H9 (cell line): ENCODE measurements around the gene PI4K2A. TPM values are rescaled to one million over a fixed set of nuclear protein-coding genes. Genes with fewer than 3 reads are reported as not detected.

ENCODE experiments used
- DNase-seq: peaks from one replicate; pipeline ENCODE4 v3.0.0-alpha.2; 2017
- H2AFZ ChIP-seq: one replicate; pipeline ENCODE4 v1.6.1; 2013; ENCODE audit warnings: mild to moderate bottlenecking, low read length, control low read depth, moderate library complexity
- H2AK5ac ChIP-seq: 2 replicates; pipeline ENCODE4 v1.6.1; 2013; ENCODE audit warnings: low read length, control low read depth, mixed read lengths; ENCODE audit not compliant: insufficient read length
- H2BK120ac ChIP-seq: one replicate; pipeline ENCODE4 v1.6.1; 2013; ENCODE audit warnings: low read depth, mild to moderate bottlenecking, low read length, control low read depth, inconsistent platforms; ENCODE audit not compliant: poor library complexity, severe bottlenecking
- H2BK12ac ChIP-seq: 2 replicates; pipeline ENCODE4 v1.6.1; 2013; ENCODE audit warnings: low read length, control low read depth, mixed read lengths, low read depth; ENCODE audit not compliant: insufficient read length
- H2BK15ac ChIP-seq: 2 replicates; pipeline ENCODE4 v1.6.1; 2013; ENCODE audit warnings: low read depth, low read length, control low read depth
- H2BK20ac ChIP-seq: one replicate; pipeline ENCODE4 v1.6.1; 2013; ENCODE audit warnings: low read depth, mild to moderate bottlenecking, low read length, control low read depth, inconsistent platforms; ENCODE audit not compliant: poor library complexity, severe bottlenecking
- H2BK5ac ChIP-seq: 2 replicates; pipeline ENCODE4 v1.6.1; 2013; ENCODE audit warnings: low read length, control low read depth, mixed read lengths; ENCODE audit not compliant: insufficient read length
- H3K14ac ChIP-seq: 2 replicates; pipeline ENCODE4 v1.6.1; 2013; ENCODE audit warnings: low read length, control low read depth; ENCODE audit not compliant: insufficient read depth
- H3K18ac ChIP-seq: 2 replicates; pipeline ENCODE4 v1.6.1; 2013; ENCODE audit warnings: low read depth, mild to moderate bottlenecking, mixed read lengths, low read length, control low read depth; ENCODE audit not compliant: insufficient read length
- H3K23ac ChIP-seq: 2 replicates; pipeline ENCODE4 v1.6.1; 2013; ENCODE audit warnings: low read length, control low read depth, mixed read lengths, low read depth; ENCODE audit not compliant: insufficient read length
- H3K23me2 ChIP-seq: 2 replicates; pipeline ENCODE4 v1.6.1; 2013; ENCODE audit warnings: low read depth, mild to moderate bottlenecking, mixed read lengths, low read length, control low read depth; ENCODE audit not compliant: insufficient read length, poor library complexity, severe bottlenecking
- H3K27ac ChIP-seq: 2 replicates; pipeline ENCODE4 v1.5.1; 2013; ENCODE audit warnings: low read length, control low read depth, mixed read lengths, low read depth; ENCODE audit not compliant: insufficient read length
- H3K27me3 ChIP-seq: 2 replicates; pipeline ENCODE4 v1.6.1; 2013; ENCODE audit warnings: low read length, control low read depth, inconsistent platforms; ENCODE audit not compliant: insufficient read depth
- H3K4ac ChIP-seq: 2 replicates; pipeline ENCODE4 v1.6.1; 2013; ENCODE audit warnings: low read depth, mild to moderate bottlenecking, control low read depth, inconsistent platforms, low read length, moderate library complexity
- H3K4me1 ChIP-seq: 2 replicates; pipeline ENCODE4 v1.6.1; 2013; ENCODE audit warnings: low read length, control low read depth, inconsistent platforms; ENCODE audit not compliant: insufficient read depth
- H3K4me2 ChIP-seq: 2 replicates; pipeline ENCODE4 v1.6.1; 2013; ENCODE audit warnings: low read length, control low read depth, mixed read lengths; ENCODE audit not compliant: insufficient read length, insufficient read depth
- H3K56ac ChIP-seq: 2 replicates; pipeline ENCODE4 v1.6.1; 2013; ENCODE audit warnings: low read depth, mild to moderate bottlenecking, mixed read lengths, low read length, control low read depth; ENCODE audit not compliant: insufficient read length
- H3K79me1 ChIP-seq: 2 replicates; pipeline ENCODE4 v1.6.1; 2013; ENCODE audit warnings: low read depth, mild to moderate bottlenecking, moderate library complexity, low read length, control low read depth, inconsistent platforms; ENCODE audit not compliant: insufficient read depth, poor library complexity, severe bottlenecking
- H3K79me2 ChIP-seq: 2 replicates; pipeline ENCODE4 v1.6.1; 2013; ENCODE audit warnings: low read length, control low read depth, inconsistent platforms; ENCODE audit not compliant: insufficient read depth
- H3K9ac ChIP-seq: 2 replicates; pipeline ENCODE4 v1.6.1; 2013; ENCODE audit warnings: low read length, control low read depth, mixed read lengths; ENCODE audit not compliant: insufficient read length; ENCODE audit errors: extremely low read depth
- H3K9me3 ChIP-seq: one replicate; pipeline ENCODE4 v1.6.1; 2013; ENCODE audit warnings: low read depth, low read length, inconsistent platforms; ENCODE audit not compliant: control insufficient read depth
- H3T11ph ChIP-seq: one replicate; pipeline ENCODE4 v1.6.1; 2013; ENCODE audit warnings: mild to moderate bottlenecking, low read length, control low read depth, inconsistent platforms
- H4K20me1 ChIP-seq: one replicate; pipeline ENCODE4 v1.6.1; 2013; ENCODE audit not compliant: control insufficient read depth, insufficient read length, insufficient read depth
- H4K5ac ChIP-seq: 2 replicates; pipeline ENCODE4 v1.6.1; 2013; ENCODE audit warnings: low read depth, mild to moderate bottlenecking, mixed read lengths, low read length, control low read depth; ENCODE audit not compliant: insufficient read length
- H4K8ac ChIP-seq: replicated peaks from 2 replicates; pipeline ENCODE4 v1.6.1; 2013; ENCODE audit warnings: low read length, control low read depth, mixed read lengths, low read depth; ENCODE audit not compliant: insufficient read length
- H4K91ac ChIP-seq: 2 replicates; pipeline ENCODE4 v1.6.1; 2013; ENCODE audit warnings: low read depth, mild to moderate bottlenecking, moderate library complexity, mixed read lengths, low read length, control low read depth; ENCODE audit not compliant: insufficient read length
- H3K27ac Mint-ChIP-seq, 3 experiments: 2 replicates in 2 of 3; 3 replicates in 1 of 3; pipeline ENCODE4 v1.8.0; 2020 to 2021; ENCODE audit warnings: mixed read lengths in 3 of 3, mild to moderate bottlenecking in 1 of 3, moderate library complexity in 1 of 3
- H3K27me3 Mint-ChIP-seq: 2 replicates; pipeline ENCODE4 v1.8.0; 2021; ENCODE audit warnings: low read depth, mild to moderate bottlenecking, moderate library complexity, mixed read lengths
- H3K36me3 Mint-ChIP-seq, 3 experiments: 2 replicates in 2 of 3; 3 replicates in 1 of 3; pipeline ENCODE4 v1.8.0; 2020 to 2021; ENCODE audit warnings: low read depth in 3 of 3, mixed read lengths in 3 of 3; ENCODE audit not compliant: insufficient read depth in 1 of 3
- H3K4me1 Mint-ChIP-seq, 2 experiments: 2 replicates each; pipeline ENCODE4 v1.8.0; 2020; ENCODE audit warnings: mixed read lengths in 2 of 2
- H3K4me3 Mint-ChIP-seq, 2 experiments: 2 replicates in 1 of 2; 3 replicates in 1 of 2; pipeline ENCODE4 v1.8.0; 2020 to 2021; ENCODE audit warnings: mild to moderate bottlenecking in 2 of 2, mixed read lengths in 2 of 2, moderate library complexity in 1 of 2
- H3K9me3 Mint-ChIP-seq, 2 experiments: 2 replicates in 1 of 2; 3 replicates in 1 of 2; pipeline ENCODE4 v1.8.0; 2020; ENCODE audit warnings: mild to moderate bottlenecking in 2 of 2, mixed read lengths in 2 of 2, moderate library complexity in 1 of 2
- CTCF ChIP-seq: fragments of 200-600 bp; sonication (generic); conservative IDR thresholded peaks from 3 replicates; pipeline ENCODE4 v1.8.0; 2021; ENCODE audit warnings: antibody characterized with exemption, mild to moderate bottlenecking
- WGBS: extraction: QIAGEN DNeasy Blood & Tissue Kit; methylation state at CpG from one replicate; pipeline ENCODE4 v1.1.7; 2013; ENCODE audit warnings: missing lambda C conversion rate, low lambda C conversion rate, mixed read lengths; ENCODE audit not compliant: insufficient read length; ENCODE audit errors: extremely low coverage; 5-methylcytosine and 5-hydroxymethylcytosine counted together
- total RNA-seq: library from RNA; stranded (reverse); gene quantifications from 2 replicates; pipeline ENCODE4 v1.2.1, GENCODE V29; 2021

PI4K2A gene
- total RNA-seq, 1 experiment from 2014 or later: 30.9 TPM

GRCh38 chr10:97600616-97601015 lies 39.9 kb upstream of the PI4K2A start:
- Mint-ChIP-seq H3K9me3 (no peaks in the 10 kb centered on the region), H3K4me1 (peaks cover 6 to 11% of the 10 kb centered on the region in 2 experiments; a peak in 3 of 4 replicates), H3K27me3 (no peaks in the 10 kb centered on the region; the same call in 1 of the 2 replicates), H3K36me3 (no peaks in the 10 kb centered on the region), H3K4me3 (no peak overlapping the region), H3K27ac (no peak overlapping the region)
- WGBS: no CpG with 5 or more reads among the region's 1 CpG
- no peak overlapping the region for H3K18ac ChIP-seq
- H3K4ac ChIP-seq: no peak overlapping the region
- H3K9me3 ChIP-seq: no peaks in the 10 kb centered on the region
- H3K23me2 ChIP-seq: no peaks in the 10 kb centered on the region
- H2BK5ac ChIP-seq: no peak overlapping the region
- no peak overlapping the region for H2BK20ac ChIP-seq
- no peak overlapping the region for H2AK5ac ChIP-seq
- H2AFZ ChIP-seq: no peak overlapping the region
- H3K23ac ChIP-seq: no peak overlapping the region
- H3K79me2 ChIP-seq: no peaks in the 10 kb centered on the region
- H3K4me2 ChIP-seq: no peak overlapping the region
- H3K27ac ChIP-seq: no peak overlapping the region
- H4K5ac ChIP-seq: no peak overlapping the region
- no peak for DNase-seq
- H4K8ac ChIP-seq: no peak overlapping the region
- H3K79me1 ChIP-seq: no peaks in the 10 kb centered on the region
- no peaks in the 10 kb centered on the region for H3K27me3 ChIP-seq
- no peak overlapping the region for H2BK15ac ChIP-seq
- H3K9ac ChIP-seq: no peak overlapping the region
- no peak overlapping the region for H3T11ph ChIP-seq
- no peak overlapping the region for H2BK120ac ChIP-seq
- no peak overlapping the region for H3K14ac ChIP-seq
- no peak overlapping the region for H3K56ac ChIP-seq
- no peak overlapping the region for H2BK12ac ChIP-seq
- H4K91ac ChIP-seq: no peak overlapping the region
- no peaks in the 10 kb centered on the region for H3K4me1 ChIP-seq
- TF ChIP-seq CTCF: no peak
- H4K20me1 ChIP-seq: no peaks in the 10 kb centered on the region
